CD1c-positive myeloid dendritic cell (primary cell): ENCODE measurements around the gene DOK6.

Experiments
- DNase-seq: peaks from one replicate; pipeline ENCODE4 v3.0.0-alpha.2; 2016; ENCODE audit errors: extremely low spot score

The DOK6 gene

GRCh38 chr18:69689121-69689759 is 288.6 kb downstream of the DOK6 start:
- DNase-seq = no peak

DNA sequence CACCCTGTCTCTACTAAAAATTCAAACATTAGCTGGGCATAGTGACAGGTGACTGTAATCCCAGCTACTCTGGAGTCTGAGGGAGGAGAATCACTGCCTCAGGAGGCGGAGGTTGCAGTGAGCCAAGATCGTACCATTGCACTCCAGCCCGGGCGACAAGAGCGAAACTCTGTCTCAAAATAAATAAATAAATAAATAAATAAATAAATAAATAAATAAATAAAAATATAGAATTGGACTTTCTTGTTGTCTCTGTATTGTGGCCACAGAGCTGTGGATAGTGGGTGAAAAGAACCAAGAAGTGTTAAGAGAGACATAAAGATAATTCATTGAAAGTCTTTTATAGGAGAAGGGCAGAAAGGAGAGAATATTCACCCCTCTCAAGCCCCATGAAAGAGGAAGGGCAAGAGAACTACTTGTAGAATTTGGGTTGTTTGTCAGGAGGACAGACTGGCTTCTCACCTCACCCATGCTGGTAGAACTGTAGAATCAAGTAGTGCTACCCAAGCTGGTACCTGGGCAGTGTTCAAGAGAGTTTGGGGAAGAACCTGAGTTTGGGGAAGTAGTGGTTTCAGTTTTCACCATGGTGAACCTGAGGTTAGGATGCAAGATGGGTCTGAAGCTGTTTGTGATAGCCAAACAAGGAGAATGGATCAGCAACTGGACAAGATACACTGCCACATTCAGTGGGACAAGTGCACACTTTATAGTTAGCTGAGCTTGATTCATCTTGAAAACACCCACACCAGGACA is 290.5 kb downstream of the DOK6 start:
- no peak for DNase-seq

DNA sequence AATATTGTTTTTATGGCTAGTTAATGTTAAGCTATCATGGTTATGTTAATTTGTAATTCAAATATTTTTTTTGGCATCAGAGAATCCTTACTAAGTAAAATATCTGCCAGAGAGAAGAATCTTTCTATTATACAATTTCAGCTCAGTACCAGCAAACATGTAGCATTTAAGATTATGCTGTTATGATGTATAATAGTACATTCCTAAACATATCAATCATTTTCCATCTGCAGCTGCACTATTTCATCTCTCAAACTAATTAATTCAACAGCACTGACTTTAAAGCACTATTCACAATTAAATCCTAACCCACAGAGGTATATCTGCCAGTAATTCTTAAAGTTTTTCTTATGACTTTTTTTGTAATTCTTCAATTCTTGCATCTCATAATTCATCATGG is 296.4 kb downstream of the DOK6 start:
- DNase-seq = no peak

- DNase-seq = no peak
Observed at GRCh38 chr18:69697689-69698088, 297.0 kb downstream of the DOK6 start.

DNA sequence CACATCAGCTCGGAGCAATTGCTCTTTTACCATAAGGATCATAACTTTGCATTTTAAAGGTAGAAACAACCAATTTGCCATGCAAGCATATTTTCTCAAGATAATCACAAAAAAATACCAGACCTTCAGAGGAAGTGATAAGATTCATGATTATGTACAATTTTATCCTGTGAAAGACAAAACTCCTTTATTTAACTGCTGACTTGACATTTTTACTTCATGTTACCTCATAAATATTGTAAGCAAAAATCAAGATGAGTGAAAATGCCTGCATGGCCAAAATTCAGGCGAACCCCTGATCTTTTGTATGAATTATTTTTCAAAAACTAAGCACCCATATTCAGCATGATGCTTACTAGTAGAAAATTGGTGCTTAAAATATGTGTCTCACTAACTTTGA is 300.6 kb downstream of the DOK6 start:
- DNase-seq = no peak

DNA sequence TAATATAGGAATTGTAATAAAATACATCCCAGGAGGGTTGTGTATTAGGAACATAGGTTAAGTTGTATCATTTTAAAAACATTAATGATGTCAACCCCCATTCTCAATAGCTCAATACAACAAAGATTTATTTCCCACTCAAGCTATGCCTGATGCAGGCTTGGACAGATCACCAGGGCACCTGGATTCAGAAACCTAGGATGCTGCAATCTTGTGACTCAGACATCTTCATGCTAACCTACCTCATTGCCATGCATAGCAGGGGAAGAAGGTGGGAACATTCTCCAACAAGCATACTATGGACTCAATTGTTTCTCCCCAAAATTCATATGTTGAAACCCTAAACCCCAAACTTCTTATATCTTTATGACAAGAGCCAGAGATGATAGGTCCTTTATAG is 302.8 kb downstream of the DOK6 start:
- no peak for DNase-seq

GRCh38 chr18:69705987-69706386 is 305.3 kb downstream of the DOK6 start:
- DNase-seq = no peak

GRCh38 chr18:69708844-69709243 is 308.2 kb downstream of the DOK6 start:
- DNase-seq = no peak

- DNase-seq = no peak
Observed at GRCh38 chr18:69715191-69715795, 314.6 kb downstream of the DOK6 start.

GRCh38 chr18:69717586-69717985 is 316.9 kb downstream of the DOK6 start:
- DNase-seq = no peak

DNA sequence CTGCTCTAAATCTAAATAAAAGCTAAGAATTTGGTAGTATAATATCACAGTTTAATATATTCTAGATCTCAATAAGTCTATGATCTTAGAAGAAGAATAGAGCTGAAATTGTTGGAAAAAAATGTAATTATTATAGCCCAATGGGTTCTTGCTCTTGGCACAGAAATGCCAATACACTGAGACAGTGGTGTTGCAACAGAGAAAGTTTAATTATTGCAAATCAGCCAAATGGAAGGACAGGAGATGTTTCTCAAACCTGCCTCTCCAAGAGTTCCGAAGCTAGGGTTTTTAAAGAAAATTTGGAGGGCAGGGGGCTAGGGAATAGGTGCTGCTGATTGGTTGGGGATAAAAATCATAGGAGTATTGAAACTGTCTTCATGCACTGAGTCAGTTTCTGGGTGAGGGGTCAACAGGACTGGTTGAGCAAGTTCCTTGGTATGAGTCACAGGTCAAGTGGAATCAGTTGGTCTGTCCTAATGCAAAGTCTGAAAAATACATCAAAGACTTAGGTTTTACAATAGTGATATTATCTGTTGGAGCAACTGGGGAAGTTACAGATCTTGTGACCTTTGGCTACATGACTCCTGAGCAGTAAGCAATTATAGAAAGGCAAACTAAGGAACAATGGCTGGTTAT is 318.3 kb downstream of the DOK6 start:
- no peak for DNase-seq

DNA sequence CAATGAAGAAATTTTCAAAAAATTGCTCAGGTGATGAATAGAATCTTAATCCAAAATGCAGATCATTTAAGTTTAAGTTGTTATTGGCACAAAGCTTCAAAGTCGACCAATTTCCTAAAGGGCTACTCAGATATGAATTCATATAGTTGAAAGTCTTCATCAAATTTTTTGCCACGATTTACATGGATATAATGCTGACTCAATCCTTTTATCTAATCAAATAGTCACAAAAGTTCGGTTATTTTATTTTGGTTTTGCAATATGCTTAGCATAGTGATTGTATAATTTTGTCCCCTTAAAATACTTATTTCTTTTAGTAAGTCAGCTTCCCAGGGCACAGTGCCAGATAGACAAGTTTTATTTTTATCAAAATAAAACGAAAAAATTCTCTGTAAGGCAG is 319.7 kb downstream of the DOK6 start:
- DNase-seq = no peak

- no peak for DNase-seq
Observed at GRCh38 chr18:69723434-69723833, 322.7 kb downstream of the DOK6 start.

GRCh38 chr18:69725009-69725408 is 324.3 kb downstream of the DOK6 start:
- DNase-seq = no peak

GRCh38 chr18:69725855-69726508 is 325.3 kb downstream of the DOK6 start:
- no peak for DNase-seq

DNA sequence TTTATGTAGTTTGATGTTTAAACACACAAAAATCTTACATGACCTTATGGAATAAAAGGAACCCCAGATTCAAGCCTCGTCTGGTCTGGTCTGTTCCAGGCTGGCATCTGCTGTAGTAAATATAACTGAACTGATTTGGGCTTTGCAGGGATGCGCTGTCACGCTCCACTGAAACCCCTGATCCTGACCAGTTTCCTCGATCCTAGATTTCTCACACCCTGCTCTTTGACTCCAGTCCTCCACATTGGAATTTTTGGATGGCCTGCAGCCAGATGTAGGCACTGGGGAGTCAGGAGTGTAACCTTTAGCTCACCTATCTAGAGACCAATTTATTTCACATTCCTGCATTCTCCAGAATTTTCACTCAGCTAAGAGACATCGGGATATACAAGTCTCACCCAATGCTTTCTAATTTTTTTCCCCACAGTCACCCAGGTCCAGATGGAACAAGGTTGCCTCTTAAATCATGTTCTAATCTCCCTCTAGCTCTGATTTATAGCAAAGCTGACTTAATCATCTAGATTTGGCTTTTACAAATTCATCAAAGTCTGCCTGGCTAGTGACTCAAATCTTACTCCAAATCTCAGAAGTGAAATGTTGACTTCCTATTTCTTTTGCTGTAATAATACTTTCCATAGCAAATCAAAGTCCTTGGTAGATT is 327.4 kb downstream of the DOK6 start:
- no peak for DNase-seq

GRCh38 chr18:69730664-69731063 is 330.0 kb downstream of the DOK6 start:
- no peak for DNase-seq

GRCh38 chr18:69734536-69734935 is 333.8 kb downstream of the DOK6 start:
- DNase-seq = no peak

DNA sequence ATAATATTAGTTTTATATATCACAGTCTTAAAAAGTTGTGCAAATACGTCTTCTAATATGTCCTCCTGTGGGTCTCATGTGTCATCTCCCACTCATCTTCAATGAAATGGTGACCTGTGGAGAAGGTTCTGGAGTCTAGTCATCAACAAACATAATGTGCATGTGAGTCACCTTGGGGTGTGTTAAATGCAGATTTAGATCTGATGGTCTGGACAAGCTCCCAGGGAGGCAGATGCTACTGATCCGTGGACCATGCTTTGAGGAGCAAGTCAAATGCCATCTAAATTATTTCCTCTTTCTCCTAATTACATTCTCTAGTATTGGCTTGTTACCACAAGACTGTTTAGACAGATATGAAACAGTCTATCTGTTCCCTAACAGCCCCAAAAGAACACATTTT is 336.0 kb downstream of the DOK6 start:
- no peak for DNase-seq

DNA sequence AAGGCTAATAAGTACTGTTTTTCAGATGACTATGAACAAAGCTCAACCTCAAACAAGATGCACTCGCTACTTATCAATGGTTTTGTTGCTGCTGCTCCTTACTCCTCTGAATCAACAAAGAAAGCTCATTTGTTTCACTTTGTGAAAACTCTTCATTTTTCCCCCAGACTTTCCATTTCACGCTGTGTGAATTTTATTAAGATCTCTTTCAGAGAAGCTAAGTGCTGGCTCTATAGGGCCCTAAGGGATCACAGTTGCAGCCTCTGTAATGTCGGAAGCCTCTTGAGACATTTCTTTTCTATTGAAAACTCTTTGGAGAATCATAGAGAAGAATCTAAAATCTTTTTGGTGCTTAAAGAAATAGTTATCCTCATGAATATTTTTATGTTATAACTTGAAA is 337.2 kb downstream of the DOK6 start:
- no peak for DNase-seq

GRCh38 chr18:69747388-69747787 is 346.7 kb downstream of the DOK6 start:
- DNase-seq = no peak
